SK-N-MC (cell line): ENCODE measurements around the gene GABRD.

Experiments used
- DNase-seq: peaks from one replicate; pipeline ENCODE4 v3.0.0-alpha.2; 2011; ENCODE audit warnings: low read depth, low spot score
- H3K27ac ChIP-seq: fragments of 200-600 bp; sonication (generic); 2 replicates; pipeline ENCODE4 v1.5.1; 2016; ENCODE audit warnings: mixed run types
- H3K36me3 ChIP-seq: fragments of 200-600 bp; sonication (generic); 2 replicates; pipeline ENCODE4 v1.6.1; 2017; ENCODE audit warnings: antibody characterized with exemption, low read length, mixed read lengths; ENCODE audit not compliant: insufficient read depth
- H3K4me3 ChIP-seq: fragments of 200-600 bp; sonication (generic); 2 replicates; pipeline ENCODE4 v1.5.1; 2016
- H3K9ac ChIP-seq: fragments of 200-600 bp; sonication (generic); 2 replicates; pipeline ENCODE4 v1.8.0; 2017; ENCODE audit warnings: mixed run types, mixed read lengths; ENCODE audit not compliant: insufficient read length
- H3K9me3 ChIP-seq: fragments of 200-600 bp; sonication (generic); 2 replicates; pipeline ENCODE4 v1.6.1; 2017; ENCODE audit warnings: low read depth, mild to moderate bottlenecking, antibody characterized with exemption, low read length, moderate library complexity, mixed read lengths
- EZH2 ChIP-seq: fragments of 200-600 bp; sonication (generic); IDR thresholded peaks from one replicate; pipeline ENCODE4 v1.6.1; 2017; ENCODE audit warnings: antibody characterized with exemption
- FOXP2 ChIP-seq: optimal IDR thresholded peaks from 2 replicates; pipeline ENCODE3; 2011; ENCODE audit warnings: mild to moderate bottlenecking, moderate library complexity; ENCODE audit not compliant: insufficient read depth; ENCODE audit errors: extremely low read length, control extremely low read depth
- POLR2AphosphoS5 ChIP-seq: IDR thresholded peaks from 2 replicates; pipeline ENCODE4 v1.6.1; 2012; ENCODE audit warnings: mild to moderate bottlenecking, low read depth, low read length, borderline replicate concordance

GABRD gene

GRCh38 chr1:2060072-2060471 is 40.9 kb downstream of the GABRD start:
- H3K9ac ChIP-seq: no peak overlapping the region
- no peak for DNase-seq
- no peak overlapping the region for H3K27ac ChIP-seq
- H3K4me3 ChIP-seq: no peak overlapping the region
- no peaks in the 10 kb centered on the region for H3K36me3 ChIP-seq
- peaks cover 5% of the 10 kb centered on the region; the same call in 1 of the 2 replicates for H3K9me3 ChIP-seq
- no peak for TF ChIP-seq FOXP2
- TF ChIP-seq EZH2: no peak
- no peak for TF ChIP-seq POLR2AphosphoS5

DNA sequence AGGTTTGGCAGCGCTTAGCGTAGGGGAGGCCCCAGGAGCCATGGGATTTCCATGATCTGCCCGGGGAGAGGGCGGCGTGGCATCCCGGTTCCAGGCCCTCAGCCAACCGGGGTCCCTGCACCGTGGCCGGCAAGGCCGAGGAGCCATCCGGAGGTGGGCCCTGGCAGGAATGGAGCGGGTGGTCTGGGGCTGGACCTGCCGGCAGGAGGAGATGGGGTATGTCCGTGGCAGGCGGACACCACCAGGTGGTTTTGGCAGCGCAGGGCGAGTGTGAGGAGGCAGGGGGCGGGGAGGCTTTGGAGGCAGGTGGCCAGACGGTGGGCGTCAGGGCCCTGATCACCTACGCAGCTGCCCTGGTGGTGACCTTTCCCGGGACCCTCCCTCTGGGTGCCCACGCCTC is 41.4 kb downstream of the GABRD start:
- Histone ChIP-seq H3K36me3 (no peaks in the 10 kb centered on the region), H3K4me3 (no peak overlapping the region)
- TF ChIP-seq POLR2AphosphoS5 (no peak), EZH2 (no peak)

GRCh38 chr1:2061065-2061778 is 42.1 kb downstream of the GABRD start:
- no peaks in the 10 kb centered on the region for H3K36me3 ChIP-seq
- TF ChIP-seq FOXP2: no peak
- TF ChIP-seq POLR2AphosphoS5: no peak
- TF ChIP-seq EZH2: no peak
- no peak for DNase-seq
- no peak overlapping the region for H3K9ac ChIP-seq
- H3K9me3 ChIP-seq: peaks cover 5% of the 10 kb centered on the region; the same call in 1 of the 2 replicates
- H3K4me3 ChIP-seq: no peak overlapping the region
- H3K27ac ChIP-seq: no peak overlapping the region

More for the DNA sequence above, 41.4 kb downstream of the GABRD start:
- DNase-seq: no peak
- H3K27ac ChIP-seq: no peak overlapping the region
- no peak overlapping the region for H3K9ac ChIP-seq
- H3K9me3 ChIP-seq: peaks cover 5% of the 10 kb centered on the region; the same call in 1 of the 2 replicates

DNA sequence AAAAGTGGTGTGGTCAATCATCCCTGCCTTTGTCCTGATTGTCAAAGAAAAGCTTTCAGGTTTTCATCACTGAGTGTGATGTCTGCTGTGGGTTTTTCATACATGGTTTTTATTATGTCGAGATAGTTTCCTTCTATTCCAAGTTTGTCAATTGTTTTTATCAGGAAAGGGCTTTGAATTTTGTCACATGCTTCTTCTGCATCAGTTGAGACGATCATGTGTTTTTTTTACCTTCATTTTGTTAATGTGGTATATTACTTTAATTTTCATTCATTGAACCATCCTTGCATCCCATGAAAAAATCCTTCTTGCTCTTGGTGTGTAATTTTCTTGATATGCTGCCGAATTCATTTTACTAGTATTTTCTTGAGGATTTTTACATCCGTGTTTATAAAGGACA is 46.6 kb downstream of the GABRD start:
- TF ChIP-seq POLR2AphosphoS5 (no peak), EZH2 (no peak), FOXP2 (no peak)
- H3K36me3 ChIP-seq: no peaks in the 10 kb centered on the region
- no peak overlapping the region for H3K9ac ChIP-seq
- DNase-seq: no peak
- H3K4me3 ChIP-seq: no peak overlapping the region
- peaks cover 5% of the 10 kb centered on the region; the same call in 1 of the 2 replicates for H3K9me3 ChIP-seq
- H3K27ac ChIP-seq: no peak overlapping the region

DNA sequence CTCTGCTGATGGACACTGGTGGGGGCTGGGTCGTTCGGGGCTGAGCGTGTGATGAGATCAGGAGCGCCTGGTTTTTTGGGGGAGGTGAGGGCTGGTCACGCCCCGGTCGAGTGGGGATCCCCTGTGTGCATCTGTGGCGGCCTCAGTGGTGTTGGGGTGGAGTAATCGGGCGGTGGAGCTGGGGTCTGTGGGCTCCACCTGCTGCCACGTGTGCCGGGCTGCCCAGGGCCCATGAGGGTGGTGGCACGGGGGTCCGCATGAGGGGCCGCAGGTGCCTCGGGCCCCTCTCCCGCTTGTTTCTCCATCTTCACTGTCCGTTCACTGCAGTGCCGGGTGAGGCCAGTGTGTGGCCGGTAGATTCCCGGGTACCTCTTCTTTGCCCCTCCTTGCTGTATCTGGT is 48.2 kb downstream of the GABRD start:
- Histone ChIP-seq H3K9me3 (peaks cover 5% of the 10 kb centered on the region; the same call in 1 of the 2 replicates), H3K4me3 (no peak overlapping the region), H3K36me3 (no peaks in the 10 kb centered on the region), H3K27ac (no peak overlapping the region), H3K9ac (no peak overlapping the region)
- no peak for DNase-seq
- no peak for TF ChIP-seq FOXP2

DNA sequence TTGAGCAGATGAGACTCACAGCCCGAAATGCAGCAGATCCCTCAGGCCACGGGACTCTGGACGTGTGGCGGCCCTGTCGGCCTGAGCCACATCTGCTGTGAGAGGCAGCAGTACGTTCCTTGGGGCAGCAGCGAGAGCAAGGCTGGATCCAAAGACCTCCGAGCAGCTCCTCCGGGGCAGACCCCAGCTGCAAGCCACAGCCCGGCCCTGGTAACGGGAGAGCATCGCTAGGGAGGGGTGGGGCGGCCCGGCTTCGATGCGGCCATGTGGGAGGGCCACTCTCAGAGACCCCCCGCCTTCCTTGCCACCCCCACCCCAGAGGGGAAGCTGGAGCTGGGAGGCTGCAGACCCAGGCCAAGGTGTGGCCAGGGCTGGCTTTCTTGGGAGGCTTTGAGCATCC is 48.8 kb downstream of the GABRD start:
- Histone ChIP-seq H3K36me3 (no peaks in the 10 kb centered on the region), H3K9me3 (peaks cover 5% of the 10 kb centered on the region; the same call in 1 of the 2 replicates), H3K4me3 (no peak overlapping the region), H3K9ac (no peak overlapping the region), H3K27ac (no peak overlapping the region)
- no peak for DNase-seq
- TF ChIP-seq FOXP2: no peak
- TF ChIP-seq POLR2AphosphoS5: no peak
- TF ChIP-seq EZH2: no peak

DNA sequence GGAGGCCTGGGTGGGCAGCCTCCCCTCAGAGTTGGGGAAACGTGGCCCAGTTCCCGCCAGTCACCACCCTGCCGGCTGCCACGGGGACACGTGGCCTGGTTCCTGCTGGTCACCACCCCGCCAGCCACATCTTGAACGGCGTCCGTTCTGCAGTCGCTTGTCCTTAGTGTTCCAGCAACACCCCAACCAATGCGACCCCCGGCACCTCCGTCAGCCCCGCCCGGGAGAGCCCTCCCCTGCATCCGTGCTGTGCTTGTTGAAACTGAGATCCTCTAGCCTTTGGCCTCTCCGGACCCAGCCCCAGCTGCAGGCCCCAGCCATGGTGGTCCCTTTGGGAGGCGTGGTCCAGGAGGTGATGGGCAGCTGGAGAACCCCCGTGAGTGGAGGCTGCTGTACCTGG is 49.8 kb downstream of the GABRD start:
- no peak for DNase-seq
- TF ChIP-seq FOXP2 (no peak), POLR2AphosphoS5 (no peak)
- no peak overlapping the region for H3K4me3 ChIP-seq
- peaks cover 5% of the 10 kb centered on the region; the same call in 1 of the 2 replicates for H3K9me3 ChIP-seq
- no peak overlapping the region for H3K9ac ChIP-seq
- H3K27ac ChIP-seq: no peak overlapping the region
- no peaks in the 10 kb centered on the region for H3K36me3 ChIP-seq

- H3K9me3 ChIP-seq: no peaks in the 10 kb centered on the region; the same call in 1 of the 2 replicates
- no peak overlapping the region for H3K9ac ChIP-seq
- no peak overlapping the region for H3K4me3 ChIP-seq
- no peak overlapping the region for H3K27ac ChIP-seq
- H3K36me3 ChIP-seq: no peaks in the 10 kb centered on the region
- TF ChIP-seq FOXP2 (no peak), EZH2 (no peak), POLR2AphosphoS5 (no peak)
- DNase-seq: no peak
These were observed 50.9 kb downstream of the GABRD start for GRCh38 chr1:2070016-2070415.

DNA sequence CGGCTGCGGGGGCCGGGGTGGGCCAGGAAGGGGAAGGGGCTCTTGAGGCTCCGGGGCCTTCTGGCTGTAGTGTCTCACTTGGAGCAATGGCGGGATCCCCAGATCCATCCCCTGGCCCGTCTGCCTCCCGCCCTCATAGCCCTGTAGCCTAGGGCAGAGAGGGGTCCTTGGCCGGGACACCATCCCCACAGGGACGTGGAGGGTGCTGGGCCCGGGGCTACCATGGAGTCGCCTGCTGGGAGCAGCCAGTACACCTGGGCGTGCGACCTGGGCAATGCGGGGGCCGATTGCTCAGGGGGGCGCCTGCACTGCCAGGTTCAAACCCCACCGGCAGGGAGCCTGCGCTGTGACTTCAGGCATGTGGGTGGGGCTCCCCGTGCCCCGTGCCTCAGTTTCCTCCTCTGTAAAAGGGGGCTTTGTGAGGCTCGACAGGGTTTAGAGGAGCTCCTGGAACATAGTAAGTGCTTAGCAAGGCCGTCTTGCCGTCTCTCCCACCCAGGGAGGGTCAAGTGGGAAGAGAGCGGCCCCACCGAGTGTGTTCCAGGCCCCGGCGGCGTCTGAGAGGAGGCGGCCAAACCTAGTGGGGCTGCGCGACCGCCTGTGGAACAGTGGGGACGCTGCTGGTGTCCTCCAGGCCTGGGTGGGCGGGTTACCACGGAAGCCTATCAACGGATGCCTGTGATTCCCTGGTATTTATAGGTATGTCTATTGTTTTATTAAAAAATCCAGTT is 51.8 kb downstream of the GABRD start:
- Histone ChIP-seq H3K4me3 (no peak overlapping the region), H3K9ac (no peak overlapping the region), H3K27ac (no peak overlapping the region), H3K36me3 (no peaks in the 10 kb centered on the region), H3K9me3 (no peaks in the 10 kb centered on the region)
- TF ChIP-seq POLR2AphosphoS5 (no peak), EZH2 (no peak), FOXP2 (no peak)
- DNase-seq: no peak
